ENCODE data around the gene GIMAP5. TPM values are rescaled to one million over a fixed set of nuclear protein-coding genes. Genes with fewer than 3 reads are reported as not detected.

GIMAP5 gene
- total RNA-seq, 1 donor from 2014 or later, result not detected

DNA sequence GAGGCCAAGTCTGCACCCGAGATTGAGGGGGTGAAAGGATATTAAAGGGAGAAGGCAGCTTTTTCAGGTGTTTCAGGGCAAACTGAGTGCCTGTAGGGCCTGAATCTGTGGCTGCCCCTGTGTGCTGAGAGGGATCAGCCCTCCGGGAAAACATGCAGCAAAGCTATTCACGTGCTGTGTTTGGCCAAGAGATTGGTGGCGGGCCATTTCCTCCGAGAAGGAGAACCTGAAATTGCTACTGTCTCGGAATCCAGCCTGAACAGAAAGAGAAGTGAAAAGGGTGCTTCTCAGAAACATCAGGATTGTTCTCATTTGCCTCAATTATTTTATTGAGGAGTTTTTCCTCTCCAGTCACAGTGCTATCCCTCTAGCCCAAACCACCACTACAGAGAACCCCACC, 16.0 kb downstream of the GIMAP5 start:
- TF ChIP-seq, protein P1, sequence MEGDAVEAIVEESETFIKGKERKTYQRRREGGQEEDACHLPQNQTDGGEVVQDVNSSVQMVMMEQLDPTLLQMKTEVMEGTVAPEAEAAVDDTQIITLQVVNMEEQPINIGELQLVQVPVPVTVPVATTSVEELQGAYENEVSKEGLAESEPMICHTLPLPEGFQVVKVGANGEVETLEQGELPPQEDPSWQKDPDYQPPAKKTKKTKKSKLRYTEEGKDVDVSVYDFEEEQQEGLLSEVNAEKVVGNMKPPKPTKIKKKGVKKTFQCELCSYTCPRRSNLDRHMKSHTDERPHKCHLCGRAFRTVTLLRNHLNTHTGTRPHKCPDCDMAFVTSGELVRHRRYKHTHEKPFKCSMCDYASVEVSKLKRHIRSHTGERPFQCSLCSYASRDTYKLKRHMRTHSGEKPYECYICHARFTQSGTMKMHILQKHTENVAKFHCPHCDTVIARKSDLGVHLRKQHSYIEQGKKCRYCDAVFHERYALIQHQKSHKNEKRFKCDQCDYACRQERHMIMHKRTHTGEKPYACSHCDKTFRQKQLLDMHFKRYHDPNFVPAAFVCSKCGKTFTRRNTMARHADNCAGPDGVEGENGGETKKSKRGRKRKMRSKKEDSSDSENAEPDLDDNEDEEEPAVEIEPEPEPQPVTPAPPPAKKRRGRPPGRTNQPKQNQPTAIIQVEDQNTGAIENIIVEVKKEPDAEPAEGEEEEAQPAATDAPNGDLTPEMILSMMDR (IDR thresholded peaks at IDR 0.05; ENCODE audit: insufficient read depth, low read length, severe bottlenecking), result no peak
- Histone ChIP-seq H3K36me3 (ENCODE audit: control insufficient read depth, insufficient read depth, low read length) (no peaks in the 10 kb centered on the region), H3K27me3 (ENCODE audit: control insufficient read depth, insufficient read depth, low read length) (no peaks in the 10 kb centered on the region), H3K4me3 (ENCODE audit: low read depth, low read length) (no peak overlapping the region)
- DNase-seq (ENCODE audit: low read depth) (no peak), FAIRE-seq (no peak)

DNA sequence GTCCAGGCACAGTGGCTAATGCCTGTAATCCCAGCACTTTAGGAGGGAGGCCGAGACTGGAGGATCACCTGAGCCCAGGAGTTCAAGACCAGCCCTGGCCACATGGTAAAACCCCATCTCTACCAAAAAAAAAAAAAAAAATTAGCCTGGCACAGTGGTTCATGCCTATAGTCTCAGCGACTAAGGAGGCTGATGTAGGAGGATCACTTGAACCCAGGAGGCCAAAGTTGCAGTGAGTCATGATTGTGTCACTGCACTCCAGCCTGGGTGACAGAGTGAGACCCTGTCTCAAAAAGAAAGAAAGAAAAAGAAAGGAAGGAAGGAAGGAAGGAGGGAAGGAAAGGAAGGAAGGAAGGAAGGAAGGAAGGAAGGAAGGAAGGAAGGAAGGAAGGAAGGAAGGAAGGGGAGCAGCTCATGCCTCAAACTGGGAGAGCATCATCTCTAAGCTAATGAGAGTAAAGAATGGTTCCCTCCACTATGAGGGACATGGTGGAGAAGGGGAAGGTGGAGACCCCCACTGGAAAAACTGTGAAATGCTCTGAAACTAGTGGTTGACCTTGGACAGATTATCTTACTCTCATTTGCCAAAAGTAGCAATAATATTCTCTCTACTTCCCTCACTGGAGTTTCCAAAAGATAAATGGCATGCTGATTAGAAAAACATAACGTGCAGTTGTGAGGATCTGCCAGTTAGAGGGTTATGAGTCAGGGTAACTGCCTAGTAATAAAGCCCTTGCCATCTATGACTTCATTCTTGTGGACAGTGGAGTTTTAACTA, 16.8 kb downstream of the GIMAP5 start:
- Histone ChIP-seq H3K36me3 (ENCODE audit: control insufficient read depth, insufficient read depth, low read length) (no peaks in the 10 kb centered on the region), H3K4me3 (ENCODE audit: low read depth, low read length) (no peak overlapping the region), H3K27me3 (ENCODE audit: control insufficient read depth, insufficient read depth, low read length) (no peaks in the 10 kb centered on the region)
- TF ChIP-seq, protein P1 (IDR thresholded peaks at IDR 0.05; ENCODE audit: insufficient read depth, low read length, severe bottlenecking), result no peak
- DNase-seq (ENCODE audit: low read depth) (no peak), FAIRE-seq (no peak)

GRCh38 chr7:150754951-150755350, 17.7 kb downstream of the GIMAP5 start:
- FAIRE-seq (no peak), DNase-seq (ENCODE audit: low read depth) (no peak)
- no peak overlapping the region for H3K4me3 ChIP-seq (ENCODE audit: low read depth, low read length)
- TF ChIP-seq, protein P1 (IDR thresholded peaks at IDR 0.05; ENCODE audit: insufficient read depth, low read length, severe bottlenecking), result no peak
- no peaks in the 10 kb centered on the region for H3K27me3 ChIP-seq (ENCODE audit: control insufficient read depth, insufficient read depth, low read length)
- no peaks in the 10 kb centered on the region for H3K36me3 ChIP-seq (ENCODE audit: control insufficient read depth, insufficient read depth, low read length)

- TF ChIP-seq, protein P1 (IDR thresholded peaks at IDR 0.05; ENCODE audit: insufficient read depth, low read length, severe bottlenecking), result no peak
- H3K4me3 ChIP-seq (ENCODE audit: low read depth, low read length), result no peak overlapping the region
- no peak for FAIRE-seq
- DNase-seq (ENCODE audit: low read depth), result no peak
- no peaks in the 10 kb centered on the region for H3K27me3 ChIP-seq (ENCODE audit: control insufficient read depth, insufficient read depth, low read length)
- H3K36me3 ChIP-seq (ENCODE audit: control insufficient read depth, insufficient read depth, low read length), result no peaks in the 10 kb centered on the region
These were observed 18.4 kb downstream of the GIMAP5 start for GRCh38 chr7:150755473-150756099.

DNA sequence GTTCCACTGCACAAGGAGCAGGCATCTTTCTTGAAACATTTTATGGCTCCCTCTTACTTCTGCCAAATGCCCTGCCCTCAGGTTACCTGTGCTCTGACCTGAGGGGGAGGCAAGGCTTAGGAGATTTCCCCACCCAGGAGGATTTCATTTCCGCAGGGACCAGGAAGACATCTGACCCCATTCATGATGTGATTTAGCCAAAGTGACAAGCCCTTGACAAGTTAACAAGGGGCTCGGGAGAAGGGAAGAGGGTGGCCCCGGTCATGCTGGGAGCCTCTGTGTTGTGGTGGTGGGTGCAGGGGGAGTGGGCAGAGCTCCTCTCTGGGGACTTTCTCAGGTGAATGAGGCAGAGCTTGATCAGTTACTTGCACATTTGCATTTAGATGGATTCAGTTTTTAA, 18.9 kb downstream of the GIMAP5 start:
- DNase-seq (ENCODE audit: low read depth) (no peak), FAIRE-seq (no peak)
- Histone ChIP-seq H3K27me3 (ENCODE audit: control insufficient read depth, insufficient read depth, low read length) (no peaks in the 10 kb centered on the region), H3K36me3 (ENCODE audit: control insufficient read depth, insufficient read depth, low read length) (no peaks in the 10 kb centered on the region), H3K4me3 (ENCODE audit: low read depth, low read length) (no peak overlapping the region)
- TF ChIP-seq, protein P1 (IDR thresholded peaks at IDR 0.05; ENCODE audit: insufficient read depth, low read length, severe bottlenecking), result no peak
